ENCODE data around the gene ACTR2.

DNA sequence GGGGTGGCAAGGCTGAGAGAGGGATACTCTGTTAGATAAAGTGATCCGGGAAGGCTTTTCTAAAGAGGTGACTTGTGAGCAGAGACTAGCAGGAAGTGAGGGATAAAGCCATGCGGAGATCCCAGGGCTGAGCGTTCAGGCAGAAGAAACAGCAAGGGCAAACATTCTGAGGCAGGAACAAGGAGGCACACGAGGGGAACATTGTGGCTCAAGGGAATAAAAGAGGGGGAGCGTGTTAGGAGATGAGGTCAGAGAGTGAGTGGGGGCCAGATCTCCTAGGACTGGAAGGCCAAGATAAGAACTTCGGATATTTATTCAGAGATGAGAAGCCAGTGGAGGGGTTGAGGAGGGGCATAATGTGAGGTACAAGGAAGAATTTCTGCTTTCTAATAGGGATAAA lies 67.1 kb downstream of the ACTR2 start:
- TF ChIP-seq, protein P1, sequence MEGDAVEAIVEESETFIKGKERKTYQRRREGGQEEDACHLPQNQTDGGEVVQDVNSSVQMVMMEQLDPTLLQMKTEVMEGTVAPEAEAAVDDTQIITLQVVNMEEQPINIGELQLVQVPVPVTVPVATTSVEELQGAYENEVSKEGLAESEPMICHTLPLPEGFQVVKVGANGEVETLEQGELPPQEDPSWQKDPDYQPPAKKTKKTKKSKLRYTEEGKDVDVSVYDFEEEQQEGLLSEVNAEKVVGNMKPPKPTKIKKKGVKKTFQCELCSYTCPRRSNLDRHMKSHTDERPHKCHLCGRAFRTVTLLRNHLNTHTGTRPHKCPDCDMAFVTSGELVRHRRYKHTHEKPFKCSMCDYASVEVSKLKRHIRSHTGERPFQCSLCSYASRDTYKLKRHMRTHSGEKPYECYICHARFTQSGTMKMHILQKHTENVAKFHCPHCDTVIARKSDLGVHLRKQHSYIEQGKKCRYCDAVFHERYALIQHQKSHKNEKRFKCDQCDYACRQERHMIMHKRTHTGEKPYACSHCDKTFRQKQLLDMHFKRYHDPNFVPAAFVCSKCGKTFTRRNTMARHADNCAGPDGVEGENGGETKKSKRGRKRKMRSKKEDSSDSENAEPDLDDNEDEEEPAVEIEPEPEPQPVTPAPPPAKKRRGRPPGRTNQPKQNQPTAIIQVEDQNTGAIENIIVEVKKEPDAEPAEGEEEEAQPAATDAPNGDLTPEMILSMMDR (IDR thresholded peaks at IDR 0.05; ENCODE audit: low read depth, low read length) = no peak
- TF ChIP-seq EZH2phosphoT487 (IDR thresholded peaks at IDR 0.05; ENCODE audit: low read depth) = no peak

Data from OCI-LY3 (cell line).